ENCODE data around the gene ITPR3.

The ITPR3 gene

GRCh38 chr6:33620856-33621710, at the start of gene ITPR3:
ITPR3 (plus strand) TSS chr6:33621322; CDS start chr6:33621603, 281 bp downstream.
- DNase-seq, result peak; percentile 71 to 77

GRCh38 chr6:33571637-33572316, 49.3 kb upstream of the ITPR3 start:
- no peak for DNase-seq

GRCh38 chr6:33575211-33575610, 45.9 kb upstream of the ITPR3 start:
- no peak for DNase-seq

DNA sequence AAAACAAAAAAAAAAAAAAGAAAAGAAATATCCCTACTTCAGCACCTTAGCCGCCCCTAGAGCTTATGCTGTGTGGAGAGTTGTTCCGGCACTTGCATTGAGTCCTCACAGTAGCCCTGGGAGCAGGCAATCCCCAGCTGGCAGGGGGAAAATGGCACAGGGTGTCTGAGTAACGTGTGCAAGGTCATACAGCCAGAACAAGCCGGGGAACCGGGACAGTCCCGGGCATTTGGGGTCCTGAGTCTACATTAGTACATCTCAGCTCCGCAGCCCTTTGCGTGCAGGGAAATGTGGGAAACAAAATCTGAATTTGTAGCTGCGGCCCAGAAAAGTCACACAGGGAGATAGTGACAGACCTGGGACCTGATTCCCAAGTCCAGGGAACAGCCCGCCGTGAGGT, 44.5 kb upstream of the ITPR3 start:
- no peak for DNase-seq

GRCh38 chr6:33577106-33577535, 44.0 kb upstream of the ITPR3 start:
- DNase-seq, result peak; percentile 45 to 47

- no peak for DNase-seq
These were observed 43.4 kb upstream of the ITPR3 start for GRCh38 chr6:33577718-33578117.

DNA sequence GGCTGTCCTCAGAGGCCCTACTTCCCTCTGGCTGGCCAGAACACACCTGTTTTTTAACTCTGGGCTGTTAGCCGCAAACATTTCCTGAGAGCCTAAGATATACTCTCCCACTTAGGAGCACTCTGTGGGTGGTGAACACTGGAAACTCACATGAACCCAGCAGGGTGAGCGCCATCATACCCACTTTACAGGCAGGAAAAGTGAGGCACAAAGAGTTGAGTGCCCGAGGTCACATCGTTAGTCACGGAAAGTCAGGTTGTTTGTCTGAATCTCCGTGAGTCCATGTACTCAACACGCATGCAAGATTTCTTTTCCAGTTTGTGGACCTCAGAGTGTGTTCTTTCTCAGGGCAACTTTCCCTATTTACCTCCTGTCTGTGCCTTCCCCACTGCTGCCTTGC, 43.0 kb upstream of the ITPR3 start:
- DNase-seq, result no peak

GRCh38 chr6:33578588-33579011, 42.5 kb upstream of the ITPR3 start:
- DNase-seq, result peak; percentile 37 to 41

DNA sequence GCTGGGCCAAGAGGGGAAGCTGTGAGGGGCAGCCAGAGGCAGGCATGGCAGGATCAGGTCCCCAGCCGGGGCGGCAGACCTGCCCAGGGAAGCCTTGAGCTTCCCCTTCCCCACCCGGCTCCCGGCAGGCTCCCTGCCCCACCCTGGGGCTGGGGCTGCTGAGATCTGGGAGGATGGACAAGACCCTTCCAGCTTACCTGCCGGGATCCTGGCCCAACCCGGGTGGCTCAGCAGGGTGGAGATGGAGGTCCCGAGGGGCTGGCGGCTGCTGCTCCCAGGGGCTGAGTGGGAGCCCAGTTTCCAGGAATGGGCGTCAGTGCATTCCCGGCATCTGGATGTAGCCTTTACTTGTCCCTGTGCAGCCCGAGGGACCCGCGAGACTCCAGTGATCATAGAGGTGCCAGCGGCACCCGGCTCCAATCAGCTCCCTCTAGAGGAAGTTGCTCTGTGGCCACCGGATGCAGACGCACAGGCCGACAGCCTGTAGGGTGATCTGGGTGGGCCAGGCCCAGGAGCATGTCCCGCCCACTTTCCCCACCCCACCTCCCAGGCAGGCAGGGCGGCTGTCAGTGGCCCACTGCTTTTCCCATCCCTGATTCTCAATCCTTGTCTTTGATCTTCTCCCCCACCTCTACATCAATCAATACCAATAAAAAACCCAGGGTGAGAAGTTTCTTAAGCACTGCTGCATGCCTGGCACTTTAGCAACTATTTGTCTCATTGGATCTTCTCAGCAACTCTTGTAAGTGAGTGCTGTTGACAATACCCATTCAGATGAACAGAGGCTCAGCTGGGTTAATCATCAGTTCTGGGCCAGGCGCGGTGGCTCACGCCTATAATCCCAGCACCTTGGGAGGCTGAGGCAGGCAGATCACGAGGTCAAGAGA, 41.1 kb upstream of the ITPR3 start, which contains the start of gene BAK1:
BAK1 (minus strand) TSS at position 449 of the 887 bp plus-strand sequence. CDS start 2,672 bp downstream, outside the sequence.
- peak; percentile 85 to 87 for DNase-seq

GRCh38 chr6:33581186-33581585, 39.9 kb upstream of the ITPR3 start:
- DNase-seq, result no peak

DNA sequence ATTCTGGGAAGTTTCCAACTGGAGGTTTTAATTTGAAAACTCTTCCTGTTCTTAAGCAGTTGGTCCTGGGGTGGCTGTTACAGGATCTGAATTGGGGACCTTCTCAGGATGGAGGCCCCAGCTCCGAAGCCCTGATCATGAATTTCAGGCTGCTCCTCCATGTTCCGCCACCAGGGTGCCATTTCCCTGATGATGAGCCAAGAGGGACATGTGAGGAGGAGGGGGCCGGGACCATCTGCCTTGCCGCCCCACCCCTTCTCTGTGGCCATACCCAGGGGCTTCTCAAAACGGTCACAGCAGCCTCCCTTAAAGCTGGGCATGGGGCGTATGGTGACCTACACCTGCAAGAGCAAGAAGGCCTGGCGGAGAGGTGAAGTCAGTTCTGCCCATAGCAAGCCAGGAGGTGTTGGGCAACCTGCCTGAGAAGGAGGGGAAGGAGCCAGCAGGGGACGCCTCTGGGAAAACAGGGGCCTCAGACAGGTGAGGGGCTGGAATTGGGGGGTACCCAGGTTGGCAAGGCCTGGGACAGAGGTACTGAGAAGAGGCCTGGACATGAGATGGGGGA, 37.4 kb upstream of the ITPR3 start:
- no peak for DNase-seq

- no peak for DNase-seq
These were observed 36.3 kb upstream of the ITPR3 start for GRCh38 chr6:33584700-33585402.

GRCh38 chr6:33585403-33586107, 35.6 kb upstream of the ITPR3 start:
- peak; percentile 86 to 95 for DNase-seq

- no peak for DNase-seq
These were observed 34.9 kb upstream of the ITPR3 start for GRCh38 chr6:33586108-33586640.

DNA sequence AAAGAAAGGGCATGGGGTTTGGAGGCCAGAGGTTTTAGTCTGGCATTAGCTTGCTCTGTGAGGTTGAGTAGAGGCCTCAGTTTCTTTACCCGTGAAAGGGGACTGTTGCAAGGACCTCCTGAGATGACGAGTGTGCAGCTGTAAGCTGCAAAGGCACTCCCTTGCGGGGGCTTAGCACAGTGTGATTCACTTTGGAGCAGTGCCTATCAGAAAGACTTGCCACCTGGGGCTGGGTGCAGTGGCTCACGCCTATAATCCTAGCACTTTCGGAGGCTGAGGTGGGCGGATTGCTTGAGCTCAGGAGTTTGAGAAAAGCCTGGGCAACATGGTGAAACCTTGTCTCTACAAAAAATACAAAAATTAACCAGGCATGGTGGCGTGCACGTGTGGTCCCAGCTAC, 33.6 kb upstream of the ITPR3 start:
- DNase-seq, result no peak

- DNase-seq, result no peak
These were observed 32.2 kb upstream of the ITPR3 start for GRCh38 chr6:33588894-33589293.

GRCh38 chr6:33589392-33589730, 31.8 kb upstream of the ITPR3 start:
- no peak for DNase-seq

- DNase-seq, result peak; percentile 46 to 54
These were observed 31.2 kb upstream of the ITPR3 start for GRCh38 chr6:33589731-33590530.

- no peak for DNase-seq
These were observed 30.5 kb upstream of the ITPR3 start for GRCh38 chr6:33590531-33591198.
